IgD-negative memory B cell (primary cell): ENCODE results near the gene FNIP2. TPM values are rescaled to one million over a fixed set of nuclear protein-coding genes. Genes with fewer than 3 reads are reported as not detected.
A peak's percentile ranks its signal among the peaks of the same experiment; 100 is the strongest.
"Not testable (repeated sequence)": the region's sequence is repeated elsewhere in the genome, so short reads cannot be mapped to it uniquely, and the experiment has no call there.

ENCODE experiments used
- H3K27ac Mint-ChIP-seq, 3 donors: one replicate each; pipeline ENCODE4 v1.8.0; 2020 to 2022; ENCODE audit warnings: mild to moderate bottlenecking in 3 of 3, mixed read lengths in 3 of 3, moderate library complexity in 1 of 3
- H3K27me3 Mint-ChIP-seq: one replicate; pipeline ENCODE4 v1.8.0; 2021; ENCODE audit warnings: mixed read lengths
- H3K36me3 Mint-ChIP-seq: one replicate; pipeline ENCODE4 v1.8.0; 2020; ENCODE audit warnings: mild to moderate bottlenecking, mixed read lengths
- H3K4me1 Mint-ChIP-seq, 3 donors: one replicate each; pipeline ENCODE4 v1.8.0; 2020 to 2022; ENCODE audit warnings: mixed read lengths in 3 of 3, mild to moderate bottlenecking in 1 of 3
- H3K4me3 Mint-ChIP-seq, 4 donors: one replicate each; pipeline ENCODE4 v1.8.0; 2020 to 2022; ENCODE audit warnings: mild to moderate bottlenecking in 4 of 4, mixed read lengths in 4 of 4, moderate library complexity in 3 of 4
- H3K9me3 Mint-ChIP-seq, 3 donors: one replicate each; pipeline ENCODE4 v1.8.0; 2020 to 2021; ENCODE audit warnings: mixed read lengths in 3 of 3, mild to moderate bottlenecking in 1 of 3
- polyA plus RNA-seq: library from polyadenylated mRNA; unstranded; fragments of 300-500 nt; fragmentation: Illumina TruSeq; gene quantifications from one replicate; pipeline ENCODE4 v1.2.3, GENCODE V29; 2021

The FNIP2 gene
- polyA plus RNA-seq, 1 donor from 2014 or later, result 0.06 TPM

GRCh38 chr4:158793021-158793420, 24.2 kb downstream of the FNIP2 start:
- H3K4me1 Mint-ChIP-seq, result no peaks in the 10 kb centered on the region
- H3K36me3 Mint-ChIP-seq, result no peaks in the 10 kb centered on the region
- H3K9me3 Mint-ChIP-seq, result no peaks in the 10 kb centered on the region
- H3K27me3 Mint-ChIP-seq, result peaks cover 39% of the 10 kb centered on the region
- no peak overlapping the region for H3K4me3 Mint-ChIP-seq
- H3K27ac Mint-ChIP-seq, result no peak overlapping the region

- H3K36me3 Mint-ChIP-seq, H3K4me3 Mint-ChIP-seq, H3K27ac Mint-ChIP-seq, H3K9me3 Mint-ChIP-seq, H3K4me1 Mint-ChIP-seq: not testable (repeated sequence)
- peaks cover 39% of the 10 kb centered on the region for H3K27me3 Mint-ChIP-seq
These were observed 24.6 kb downstream of the FNIP2 start for GRCh38 chr4:158793430-158793829.

- Mint-ChIP-seq H3K27ac (no peak overlapping the region), H3K9me3 (no peaks in the 10 kb centered on the region), H3K27me3 (peaks cover 37% of the 10 kb centered on the region), H3K4me3 (no peak overlapping the region), H3K4me1 (no peaks in the 10 kb centered on the region), H3K36me3 (no peaks in the 10 kb centered on the region)
These were observed 27.7 kb downstream of the FNIP2 start for GRCh38 chr4:158796370-158797140.

- no peak overlapping the region for H3K4me3 Mint-ChIP-seq
- H3K27ac Mint-ChIP-seq, result no peak overlapping the region
- no peaks in the 10 kb centered on the region for H3K36me3 Mint-ChIP-seq
- H3K9me3 Mint-ChIP-seq, result no peaks in the 10 kb centered on the region
- no peaks in the 10 kb centered on the region for H3K4me1 Mint-ChIP-seq
- peaks cover 38% of the 10 kb centered on the region for H3K27me3 Mint-ChIP-seq
These were observed 29.2 kb downstream of the FNIP2 start for GRCh38 chr4:158798062-158798461.

- Mint-ChIP-seq H3K27me3 (peaks cover 43% of the 10 kb centered on the region), H3K27ac (no peak overlapping the region), H3K4me1 (no peaks in the 10 kb centered on the region)
These were observed 30.4 kb downstream of the FNIP2 start for GRCh38 chr4:158799013-158799770.

GRCh38 chr4:158799856-158800255, 31.0 kb downstream of the FNIP2 start:
- no peak overlapping the region for H3K4me3 Mint-ChIP-seq
- H3K4me1 Mint-ChIP-seq, result no peaks in the 10 kb centered on the region
- no peak overlapping the region for H3K27ac Mint-ChIP-seq
- peaks cover 0 to 1% (median 0%) of the 10 kb centered on the region in 3 donors for H3K9me3 Mint-ChIP-seq
- H3K36me3 Mint-ChIP-seq, result no peaks in the 10 kb centered on the region
- peaks cover 49% of the 10 kb centered on the region for H3K27me3 Mint-ChIP-seq

More at GRCh38 chr4:158799013-158799770, 30.4 kb downstream of the FNIP2 start:
- H3K4me3 Mint-ChIP-seq, result no peak overlapping the region
- H3K36me3 Mint-ChIP-seq, result no peaks in the 10 kb centered on the region
- H3K9me3 Mint-ChIP-seq, result no peaks in the 10 kb centered on the region

- peaks cover 0 to 1% (median 0%) of the 10 kb centered on the region in 3 donors for H3K9me3 Mint-ChIP-seq
- peaks cover 54% of the 10 kb centered on the region for H3K27me3 Mint-ChIP-seq
- H3K36me3 Mint-ChIP-seq, result peaks cover 1% of the 10 kb centered on the region
- H3K27ac Mint-ChIP-seq, result no peak overlapping the region
- H3K4me1 Mint-ChIP-seq, result no peaks in the 10 kb centered on the region
- peak overlapping the region in 1 of 4 donors; percentile 23 for H3K4me3 Mint-ChIP-seq
These were observed 32.2 kb downstream of the FNIP2 start for GRCh38 chr4:158801066-158801465.

- no peaks in the 10 kb centered on the region for H3K4me1 Mint-ChIP-seq
- peaks cover 60% of the 10 kb centered on the region for H3K27me3 Mint-ChIP-seq
- no peak overlapping the region for H3K27ac Mint-ChIP-seq
- H3K4me3 Mint-ChIP-seq, result no peak overlapping the region
- peaks cover 0 to 1% (median 0%) of the 10 kb centered on the region in 3 donors for H3K9me3 Mint-ChIP-seq
- H3K36me3 Mint-ChIP-seq, result peaks cover 1% of the 10 kb centered on the region
These were observed 32.9 kb downstream of the FNIP2 start for GRCh38 chr4:158801677-158802076.

GRCh38 chr4:158802914-158803313, 34.1 kb downstream of the FNIP2 start:
- Mint-ChIP-seq H3K36me3 (peaks cover 1% of the 10 kb centered on the region), H3K27ac (no peak overlapping the region), H3K9me3 (peaks cover 0 to 3% (median 0%) of the 10 kb centered on the region in 3 donors), H3K27me3 (peaks cover 56% of the 10 kb centered on the region), H3K4me3 (no peak overlapping the region), H3K4me1 (no peaks in the 10 kb centered on the region)

- Mint-ChIP-seq H3K27me3 (peaks cover 67% of the 10 kb centered on the region), H3K4me3 (no peak overlapping the region), H3K36me3 (peaks cover 1% of the 10 kb centered on the region), H3K9me3 (peaks cover 0 to 3% (median 3%) of the 10 kb centered on the region in 3 donors), H3K27ac (no peak overlapping the region), H3K4me1 (peaks cover 12 to 13% (median 12%) of the 10 kb centered on the region in 3 donors)
These were observed 37.0 kb downstream of the FNIP2 start for GRCh38 chr4:158805635-158806471.

GRCh38 chr4:158807691-158808090, 38.9 kb downstream of the FNIP2 start:
- Mint-ChIP-seq H3K27ac (no peak overlapping the region), H3K27me3 (peaks cover 62% of the 10 kb centered on the region)

GRCh38 chr4:158808399-158808798, 39.6 kb downstream of the FNIP2 start:
- peaks cover 0 to 5% (median 3%) of the 10 kb centered on the region in 3 donors for H3K9me3 Mint-ChIP-seq

More at GRCh38 chr4:158807691-158808090, 38.9 kb downstream of the FNIP2 start:
- H3K4me3 Mint-ChIP-seq, result no peak overlapping the region
- H3K9me3 Mint-ChIP-seq, result peaks cover 0 to 3% (median 3%) of the 10 kb centered on the region in 3 donors
- peaks cover 18 to 20% (median 18%) of the 10 kb centered on the region in 3 donors for H3K4me1 Mint-ChIP-seq
- H3K36me3 Mint-ChIP-seq, result peaks cover 1% of the 10 kb centered on the region

GRCh38 chr4:158809208-158809607, 40.4 kb downstream of the FNIP2 start:
- Mint-ChIP-seq H3K4me1 (peaks cover 18 to 20% (median 18%) of the 10 kb centered on the region in 3 donors), H3K4me3 (peak overlapping the region in 1 of 4 donors; percentile 55), H3K27me3 (peaks cover 62% of the 10 kb centered on the region)
- H3K27ac Mint-ChIP-seq, H3K36me3 Mint-ChIP-seq, H3K9me3 Mint-ChIP-seq: not testable (repeated sequence)

More at GRCh38 chr4:158808399-158808798, 39.6 kb downstream of the FNIP2 start:
- Mint-ChIP-seq H3K4me3 (no peak overlapping the region), H3K36me3 (peaks cover 1% of the 10 kb centered on the region), H3K27me3 (peaks cover 60% of the 10 kb centered on the region), H3K4me1 (peaks cover 18 to 20% (median 18%) of the 10 kb centered on the region in 3 donors), H3K27ac (peak overlapping the region in 1 of 3 donors; percentile 5)

GRCh38 chr4:158809611-158810486, 41.0 kb downstream of the FNIP2 start:
- peaks cover 0 to 6% (median 2%) of the 10 kb centered on the region in 3 donors for H3K9me3 Mint-ChIP-seq
- H3K36me3 Mint-ChIP-seq, result peaks cover 1% of the 10 kb centered on the region
- H3K4me1 Mint-ChIP-seq, result peaks cover 18 to 20% (median 18%) of the 10 kb centered on the region in 3 donors
- H3K27ac Mint-ChIP-seq, result peak overlapping the region in 1 of 3 donors; percentile 28
- peak overlapping the region in 2 of 4 donors; percentile 55 to 76 for H3K4me3 Mint-ChIP-seq
- H3K27me3 Mint-ChIP-seq, result peaks cover 59% of the 10 kb centered on the region
